ENCODE measurements around the gene ALDH1B1.

ALDH1B1 gene

DNA sequence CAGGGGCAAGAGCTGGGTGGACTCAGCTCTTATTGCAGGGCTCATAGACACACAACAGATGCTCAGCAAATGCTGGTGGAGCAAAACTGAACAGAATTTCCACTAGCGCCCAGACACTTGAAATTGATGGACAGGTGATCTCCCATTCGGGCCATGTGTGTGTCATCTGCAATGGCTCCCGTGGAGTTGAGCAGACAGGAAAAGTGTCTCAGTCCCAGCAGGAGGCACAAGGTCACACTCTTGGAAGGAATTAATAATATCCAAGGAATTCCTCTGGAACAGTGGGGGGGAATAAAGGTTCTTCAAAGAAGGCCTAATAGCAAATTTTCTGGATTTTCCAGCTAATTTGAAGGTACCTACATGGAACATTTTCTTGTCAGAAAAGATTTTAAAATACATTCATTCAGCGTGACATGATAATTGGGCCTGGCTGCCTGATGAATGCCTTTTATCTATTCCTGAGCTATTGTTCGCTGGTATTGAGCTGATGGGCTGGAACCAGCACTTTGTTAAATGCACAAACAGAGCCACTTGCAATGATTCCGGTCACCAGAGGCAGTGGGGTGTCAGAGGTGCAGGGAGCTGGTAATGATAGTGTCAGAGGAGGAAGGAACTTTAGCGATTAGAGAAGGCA is 31.5 kb upstream of the ALDH1B1 start:
- no peak for DNase-seq (ENCODE audit: insufficient read length, low spot score)

DNA sequence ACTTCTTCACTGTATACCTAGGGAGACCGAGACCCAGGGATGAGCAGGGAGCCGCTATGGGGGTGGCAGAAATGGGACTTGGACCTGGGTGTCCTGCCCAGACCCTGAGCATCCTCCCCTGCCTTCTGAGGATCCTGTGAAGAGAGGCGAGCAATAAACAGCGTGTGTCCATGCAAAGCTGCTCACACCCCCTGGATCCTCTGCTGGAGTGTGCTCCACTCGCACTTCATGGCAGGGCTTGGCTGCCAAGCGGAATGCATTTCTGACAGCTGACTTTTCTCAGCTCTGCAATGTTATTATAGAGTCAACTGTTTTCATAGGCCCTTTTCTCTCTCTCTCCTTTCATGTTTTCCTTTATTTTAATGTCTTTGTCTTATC is 31.0 kb upstream of the ALDH1B1 start:
- TF ChIP-seq POLR2AphosphoS5 (IDR thresholded peaks at IDR 0.05; ENCODE audit: low read depth, low read length) (no peak), POLR2A (IDR thresholded peaks at IDR 0.05; ENCODE audit: low read depth, low read length) (no peak), TAF1 (IDR thresholded peaks at IDR 0.05; ENCODE audit: low read depth, low read length) (no peak), POU2F2 (IDR thresholded peaks at IDR 0.05; ENCODE audit: low read depth, low read length) (no peak)
- DNase-seq (ENCODE audit: insufficient read length, low spot score): no peak
- no peak for FAIRE-seq

More for the DNA sequence above, 31.5 kb upstream of the ALDH1B1 start:
- TF ChIP-seq TAF1 (IDR thresholded peaks at IDR 0.05; ENCODE audit: low read depth, low read length): no peak
- no peak for TF ChIP-seq POLR2A (IDR thresholded peaks at IDR 0.05; ENCODE audit: low read depth, low read length)
- no peak for TF ChIP-seq PAX5 (IDR thresholded peaks at IDR 0.05; ENCODE audit: insufficient read depth, low read length, severe bottlenecking)
- no peak for TF ChIP-seq SPI1 (IDR thresholded peaks at IDR 0.05; ENCODE audit: low read depth, low read length)
- TF ChIP-seq POLR2AphosphoS5 (IDR thresholded peaks at IDR 0.05; ENCODE audit: low read depth, low read length): no peak
- no peak for TF ChIP-seq POU2F2 (IDR thresholded peaks at IDR 0.05; ENCODE audit: low read depth, low read length)
- no peak for FAIRE-seq

- peak; percentile 89 for FAIRE-seq
- TF ChIP-seq POLR2A (IDR thresholded peaks at IDR 0.05; ENCODE audit: low read depth, low read length) (no peak), POU2F2 (IDR thresholded peaks at IDR 0.05; ENCODE audit: low read depth, low read length) (no peak), TAF1 (IDR thresholded peaks at IDR 0.05; ENCODE audit: low read depth, low read length) (no peak), SPI1 (IDR thresholded peaks at IDR 0.05; ENCODE audit: low read depth, low read length) (no peak)
- peak; percentile 31 for DNase-seq (ENCODE audit: insufficient read length, low spot score)
Measured at GRCh38 chr9:38362852-38363588, 29.5 kb upstream of the ALDH1B1 start.

DNA sequence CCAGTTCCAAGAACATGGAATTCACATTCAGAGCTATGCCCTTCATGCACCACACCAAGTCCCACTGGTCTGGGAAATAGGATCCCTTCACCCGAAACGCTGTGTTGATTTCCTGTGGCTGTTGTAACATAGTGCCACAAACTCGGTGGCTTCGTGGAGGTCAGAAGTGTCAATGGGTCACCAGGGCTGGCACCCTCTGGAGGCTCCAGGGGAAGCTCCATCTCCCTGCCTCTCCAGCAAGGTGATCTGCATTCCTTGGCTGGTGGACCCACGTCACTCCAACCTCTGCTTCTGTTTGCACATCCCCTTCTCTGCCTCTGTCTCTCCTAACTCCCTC is 28.9 kb upstream of the ALDH1B1 start:
- DNase-seq (ENCODE audit: insufficient read length, low spot score): no peak
- no peak for TF ChIP-seq TAF1 (IDR thresholded peaks at IDR 0.05; ENCODE audit: low read depth, low read length)
- TF ChIP-seq POLR2A (IDR thresholded peaks at IDR 0.05; ENCODE audit: low read depth, low read length): no peak
- no peak for TF ChIP-seq PAX5 (IDR thresholded peaks at IDR 0.05; ENCODE audit: insufficient read depth, low read length, severe bottlenecking)
- TF ChIP-seq POU2F2 (IDR thresholded peaks at IDR 0.05; ENCODE audit: low read depth, low read length): no peak
- no peak for FAIRE-seq

DNA sequence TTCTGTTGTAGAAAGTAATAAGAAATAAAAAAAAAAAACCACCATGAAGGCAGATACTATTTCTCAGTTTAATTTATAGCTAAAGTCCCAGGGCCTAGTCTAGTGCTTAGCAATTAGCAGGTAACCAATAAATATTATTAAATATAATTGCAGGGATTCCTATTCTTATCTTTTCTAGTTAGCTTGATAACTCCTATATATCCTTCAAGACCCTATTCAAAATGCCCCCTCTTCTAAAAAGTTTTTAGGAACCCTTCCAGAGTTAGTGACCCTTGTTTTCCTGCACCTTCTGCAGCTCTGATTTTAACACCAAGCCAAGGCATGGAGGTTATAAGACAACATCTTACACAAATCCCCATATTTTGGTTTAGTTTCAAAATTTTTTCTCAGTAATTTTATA is 24.6 kb upstream of the ALDH1B1 start:
- DNase-seq (ENCODE audit: insufficient read length, low spot score) (no peak), FAIRE-seq (no peak)
- TF ChIP-seq POLR2A (IDR thresholded peaks at IDR 0.05; ENCODE audit: low read depth, low read length): no peak
- no peak for TF ChIP-seq POLR2AphosphoS5 (IDR thresholded peaks at IDR 0.05; ENCODE audit: low read depth, low read length)
- TF ChIP-seq TAF1 (IDR thresholded peaks at IDR 0.05; ENCODE audit: low read depth, low read length): no peak
- no peak for TF ChIP-seq PAX5 (IDR thresholded peaks at IDR 0.05; ENCODE audit: insufficient read depth, low read length, severe bottlenecking)
- no peak for TF ChIP-seq POU2F2 (IDR thresholded peaks at IDR 0.05; ENCODE audit: low read depth, low read length)
- no peak for TF ChIP-seq SPI1 (IDR thresholded peaks at IDR 0.05; ENCODE audit: low read depth, low read length)

DNA sequence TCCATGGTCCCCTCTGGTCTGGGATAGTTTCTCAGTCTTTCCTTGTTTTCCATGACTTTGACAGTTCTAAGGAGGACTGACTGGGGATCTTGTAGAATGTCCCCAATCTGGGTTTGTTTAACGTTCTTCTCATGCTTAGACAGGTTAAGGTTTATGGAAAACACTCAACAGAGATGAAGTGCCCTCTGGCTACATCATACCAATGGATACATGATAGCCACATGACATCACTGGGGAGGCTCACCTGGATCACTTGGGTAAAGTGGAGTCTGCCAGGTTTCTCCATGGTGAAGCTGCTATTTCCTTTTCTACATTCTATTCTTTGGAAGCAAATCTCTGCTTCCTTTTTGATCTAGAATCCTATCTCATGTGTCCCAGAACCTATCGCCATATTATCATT is 23.8 kb upstream of the ALDH1B1 start:
- DNase-seq (ENCODE audit: insufficient read length, low spot score): no peak
- no peak for FAIRE-seq
- TF ChIP-seq POLR2A (IDR thresholded peaks at IDR 0.05; ENCODE audit: low read depth, low read length) (no peak), SPI1 (IDR thresholded peaks at IDR 0.05; ENCODE audit: low read depth, low read length) (no peak)

DNA sequence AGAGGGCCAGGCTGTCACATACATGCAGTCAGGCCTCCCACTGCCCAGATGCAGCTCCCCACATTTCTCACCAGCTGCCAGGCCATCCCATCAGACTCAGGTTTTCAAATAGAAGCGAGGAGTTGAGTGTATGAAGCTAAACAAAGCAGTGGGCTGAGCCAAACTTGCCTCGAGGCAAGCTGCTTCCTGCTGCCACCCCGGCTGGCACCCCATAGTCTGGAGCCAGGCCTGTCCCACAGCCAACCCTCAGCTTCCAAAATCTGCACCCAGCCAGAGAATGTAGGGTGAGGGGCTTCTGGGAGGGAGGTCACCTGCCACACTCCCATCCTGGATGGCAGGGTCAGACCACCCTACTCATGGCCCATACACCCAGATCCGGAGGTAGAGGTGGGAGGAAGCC is 22.3 kb upstream of the ALDH1B1 start:
- no peak for TF ChIP-seq POLR2A (IDR thresholded peaks at IDR 0.05; ENCODE audit: low read depth, low read length)
- TF ChIP-seq POU2F2 (IDR thresholded peaks at IDR 0.05; ENCODE audit: low read depth, low read length): no peak
- TF ChIP-seq POLR2AphosphoS5 (IDR thresholded peaks at IDR 0.05; ENCODE audit: low read depth, low read length): no peak
- no peak for TF ChIP-seq PAX5 (IDR thresholded peaks at IDR 0.05; ENCODE audit: insufficient read depth, low read length, severe bottlenecking)
- no peak for TF ChIP-seq SPI1 (IDR thresholded peaks at IDR 0.05; ENCODE audit: low read depth, low read length)
- TF ChIP-seq TAF1 (IDR thresholded peaks at IDR 0.05; ENCODE audit: low read depth, low read length): no peak
- DNase-seq (ENCODE audit: insufficient read length, low spot score): no peak
- FAIRE-seq: no peak

DNA sequence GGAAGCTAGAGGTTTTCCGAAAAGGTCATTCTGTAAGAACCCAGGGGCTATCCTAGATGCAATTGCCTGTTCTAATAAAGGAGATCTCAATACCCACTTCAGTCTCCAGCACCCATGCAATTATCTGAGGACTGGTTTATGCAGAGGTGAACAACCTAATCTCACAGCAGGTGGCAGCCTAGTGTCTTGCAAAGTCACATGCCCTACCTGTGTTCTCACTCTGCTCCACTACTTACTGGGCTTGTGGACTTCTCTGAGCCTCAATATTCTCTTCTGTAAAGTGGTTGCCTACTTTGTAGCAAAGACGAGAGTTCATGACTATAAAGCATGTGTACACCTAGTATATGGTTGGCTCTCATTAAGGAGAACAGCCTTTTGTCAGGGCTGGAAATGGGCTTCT is 21.0 kb upstream of the ALDH1B1 start:
- TF ChIP-seq POU2F2 (IDR thresholded peaks at IDR 0.05; ENCODE audit: low read depth, low read length) (no peak), TAF1 (IDR thresholded peaks at IDR 0.05; ENCODE audit: low read depth, low read length) (no peak), SPI1 (IDR thresholded peaks at IDR 0.05; ENCODE audit: low read depth, low read length) (no peak), POLR2AphosphoS5 (IDR thresholded peaks at IDR 0.05; ENCODE audit: low read depth, low read length) (no peak), PAX5 (IDR thresholded peaks at IDR 0.05; ENCODE audit: insufficient read depth, low read length, severe bottlenecking) (no peak), POLR2A (IDR thresholded peaks at IDR 0.05; ENCODE audit: low read depth, low read length) (no peak)
- DNase-seq (ENCODE audit: insufficient read length, low spot score): no peak
- FAIRE-seq: peak; percentile 40

DNA sequence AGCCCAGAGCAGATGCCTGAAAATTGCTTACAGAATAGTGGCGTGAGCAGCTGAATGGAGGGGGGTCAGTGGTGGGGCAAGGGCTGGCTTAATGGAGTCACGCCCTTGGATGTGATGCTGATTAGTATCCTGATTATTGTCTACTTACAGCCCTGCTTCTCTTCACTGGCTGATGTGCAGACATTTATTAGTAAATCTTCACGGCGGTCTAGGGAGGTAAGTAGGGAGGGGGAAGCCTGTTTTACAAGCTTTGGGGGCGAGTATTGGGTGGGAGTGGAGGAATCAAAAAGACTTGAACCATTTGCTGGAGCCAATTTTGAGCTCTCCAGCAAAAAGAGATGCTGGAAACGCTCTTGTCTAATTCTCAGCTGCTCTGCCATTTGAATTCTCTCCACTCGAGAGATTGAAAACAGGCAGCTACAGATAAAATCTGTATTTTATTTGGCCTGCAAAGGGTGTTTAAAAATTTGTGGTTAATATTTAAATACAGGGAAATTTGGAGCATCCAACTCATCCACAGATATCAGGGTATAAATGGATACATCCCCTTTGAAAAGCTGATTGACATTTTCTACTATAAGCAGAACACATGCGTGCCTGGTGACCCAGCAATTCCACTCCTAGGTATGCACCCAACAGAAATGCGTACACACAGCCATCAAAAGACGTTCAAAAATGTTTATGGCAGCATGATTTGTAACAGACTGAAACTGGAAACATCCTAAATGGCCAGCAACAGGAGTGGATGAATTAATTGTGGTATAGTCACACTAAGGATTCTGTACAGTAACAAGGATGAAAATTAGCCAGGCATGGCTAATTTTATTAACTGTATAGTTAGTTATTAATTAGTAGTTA is 19.5 kb upstream of the ALDH1B1 start:
- no peak for TF ChIP-seq TAF1 (IDR thresholded peaks at IDR 0.05; ENCODE audit: low read depth, low read length)
- no peak for TF ChIP-seq POLR2AphosphoS5 (IDR thresholded peaks at IDR 0.05; ENCODE audit: low read depth, low read length)
- TF ChIP-seq POU2F2 (IDR thresholded peaks at IDR 0.05; ENCODE audit: low read depth, low read length): no peak
- DNase-seq (ENCODE audit: insufficient read length, low spot score): no peak
- FAIRE-seq: no peak

DNA sequence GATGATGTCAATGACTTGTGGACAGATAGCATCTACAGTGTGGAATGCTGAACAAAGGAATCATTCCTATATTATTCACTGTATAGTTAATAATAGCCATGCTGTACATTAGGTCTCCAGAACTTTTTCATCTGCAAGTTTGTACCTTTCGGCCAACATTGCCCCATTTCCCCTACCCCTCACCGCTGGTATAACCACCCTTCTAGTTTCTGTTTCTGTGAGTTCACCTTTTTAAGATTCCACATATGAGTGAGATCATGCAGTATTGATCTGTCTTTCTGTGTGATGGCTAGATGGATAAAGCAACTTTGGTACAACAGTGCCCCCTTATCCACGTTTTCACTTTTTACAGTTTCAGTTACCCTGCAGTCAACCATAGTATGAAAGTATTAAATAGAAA is 18.8 kb upstream of the ALDH1B1 start:
- FAIRE-seq: no peak
- no peak for DNase-seq (ENCODE audit: insufficient read length, low spot score)
- TF ChIP-seq POLR2AphosphoS5 (IDR thresholded peaks at IDR 0.05; ENCODE audit: low read depth, low read length): no peak
- TF ChIP-seq TAF1 (IDR thresholded peaks at IDR 0.05; ENCODE audit: low read depth, low read length): no peak
- no peak for TF ChIP-seq SPI1 (IDR thresholded peaks at IDR 0.05; ENCODE audit: low read depth, low read length)
- no peak for TF ChIP-seq PAX5 (IDR thresholded peaks at IDR 0.05; ENCODE audit: insufficient read depth, low read length, severe bottlenecking)
- TF ChIP-seq POLR2A (IDR thresholded peaks at IDR 0.05; ENCODE audit: low read depth, low read length): no peak
- TF ChIP-seq POU2F2 (IDR thresholded peaks at IDR 0.05; ENCODE audit: low read depth, low read length): no peak

Data from GM12891 (cell line).